GM19395 (cell line): ENCODE measurements around the gene MZT1.
A peak's percentile ranks its signal among the peaks of the same experiment; 100 is the strongest.
"Not testable (repeated sequence)": the region's sequence is repeated elsewhere in the genome, so short reads cannot be mapped to it uniquely, and the experiment has no call there.

ENCODE experiments used
- ATAC-seq: cut with Tn5 transposase; IDR thresholded peaks from one replicate; pipeline ENCODE4 v1.9.1; 2021; ENCODE audit warnings: mild to moderate bottlenecking, moderate library complexity; ENCODE audit not compliant: unreplicated experiment

The MZT1 gene

GRCh38 chr13:72727417-72728289 is at the start of gene MZT1, which contains the start of gene BORA:
TSS of gene MZT1 (minus strand) at chr13:72727629. CDS start at chr13:72727602, 27 bp downstream.
TSS of gene BORA (plus strand) at chr13:72727923. CDS start at chr13:72728941, 1,018 bp downstream.
- peak; percentile 93 for ATAC-seq

GRCh38 chr13:72774019-72774418 is 46.6 kb upstream of the MZT1 start:
- ATAC-seq, result no peak

DNA sequence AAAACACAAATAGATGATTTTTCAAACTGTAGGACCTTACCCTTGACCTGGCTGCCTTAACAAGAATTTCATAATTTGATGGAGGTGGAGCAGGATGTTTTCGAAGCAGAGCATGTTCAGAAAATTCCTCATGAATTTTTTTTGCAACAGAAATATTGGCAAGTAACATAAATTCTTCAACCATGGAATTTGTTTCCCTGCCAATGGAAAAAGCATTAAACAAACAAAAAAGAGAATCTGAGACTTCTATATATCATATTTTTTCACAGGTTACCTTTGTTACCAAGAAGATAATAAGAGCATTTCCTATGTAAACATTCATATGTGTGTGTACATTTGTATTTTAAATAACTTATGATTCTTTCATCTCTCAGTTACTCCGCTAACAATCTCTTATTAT is 36.0 kb upstream of the MZT1 start:
- no peak for ATAC-seq

- peak; percentile 50 for ATAC-seq
Observed at GRCh38 chr13:72760189-72760588, 32.8 kb upstream of the MZT1 start.

- no peak for ATAC-seq
Observed at GRCh38 chr13:72757792-72758535, 30.5 kb upstream of the MZT1 start.

- no peak for ATAC-seq
Observed at GRCh38 chr13:72754111-72754510, 26.7 kb upstream of the MZT1 start.

- no peak for ATAC-seq
Observed at GRCh38 chr13:72751220-72751619, 23.8 kb upstream of the MZT1 start.

DNA sequence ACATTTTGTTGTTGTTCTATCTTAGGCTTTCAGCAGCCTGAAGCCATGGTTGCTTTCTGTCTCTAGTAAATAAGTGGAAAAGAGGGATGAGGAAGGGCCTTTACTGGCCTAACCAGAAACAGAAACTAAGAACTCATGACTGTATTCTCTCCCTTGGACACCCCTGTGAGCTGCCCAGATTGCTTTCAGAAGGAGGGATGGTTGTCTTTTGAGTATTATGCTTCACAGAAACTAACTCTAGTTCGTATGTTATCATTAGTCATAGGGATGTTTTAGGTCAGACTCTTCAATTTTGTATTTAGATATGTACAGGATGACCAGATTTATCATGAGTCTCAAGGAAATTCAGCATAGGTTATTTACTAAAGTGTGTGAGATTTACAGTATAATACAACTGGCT is 17.8 kb upstream of the MZT1 start:
- ATAC-seq, result no peak

GRCh38 chr13:72740015-72740414 is 12.6 kb upstream of the MZT1 start:
- ATAC-seq, result no peak

GRCh38 chr13:72737033-72737432 is 9.6 kb upstream of the MZT1 start:
- ATAC-seq, result no peak

- no peak for ATAC-seq
Observed at GRCh38 chr13:72728290-72728605, 819 bp upstream of the MZT1 start.

DNA sequence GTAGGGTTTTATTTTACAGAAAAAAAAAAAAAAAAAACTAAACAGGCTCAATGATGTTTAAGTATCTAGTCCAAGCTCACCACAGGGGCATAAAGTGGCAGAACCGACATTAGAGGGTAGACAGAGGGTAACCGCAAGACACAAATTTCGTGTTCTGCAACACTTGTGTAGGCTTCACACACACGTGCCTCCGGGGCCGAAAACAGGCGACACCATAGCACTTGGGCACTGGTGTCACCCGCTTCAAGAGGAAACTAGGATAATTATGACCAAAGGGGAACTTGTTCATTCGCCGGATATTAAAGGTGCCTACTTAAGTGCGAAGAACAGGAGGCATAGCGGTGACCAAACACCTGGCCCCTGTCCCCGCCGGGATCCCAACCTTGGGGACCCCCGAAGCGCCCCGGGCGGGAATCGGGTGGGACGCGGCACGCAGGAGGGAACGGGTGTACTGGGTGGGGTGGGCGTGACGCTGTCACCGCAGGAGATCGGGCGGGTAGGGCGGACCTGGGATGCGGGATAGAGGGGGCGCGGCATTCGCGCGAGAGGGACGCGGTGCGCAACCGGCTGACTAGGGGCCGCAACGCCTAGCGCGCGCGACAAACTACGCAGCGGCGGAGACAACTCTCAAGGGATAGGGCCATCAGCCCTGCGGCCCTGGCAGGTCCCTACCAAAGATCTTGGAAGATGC is 558 bp downstream of the MZT1 start:
- peak; percentile 35 for ATAC-seq

DNA sequence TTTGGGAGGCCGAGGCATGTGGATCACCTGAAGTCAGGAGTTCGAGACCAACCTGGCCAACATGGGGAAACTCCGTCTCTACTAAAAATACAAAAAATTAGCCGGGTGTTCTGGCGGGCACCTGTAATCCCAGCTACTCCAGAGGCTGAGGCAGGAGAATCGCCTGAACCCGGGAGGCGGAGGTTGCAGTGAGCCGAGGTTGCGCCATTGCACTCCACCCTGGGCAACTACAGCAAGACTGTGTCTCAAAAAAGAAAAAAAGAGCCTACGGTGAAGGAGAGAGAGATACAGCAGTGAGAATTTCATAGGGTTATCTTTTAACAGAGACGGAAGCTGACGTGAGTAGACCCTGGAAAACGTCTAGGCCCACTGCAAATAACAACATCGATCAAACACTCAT is 1.2 kb downstream of the MZT1 start:
- not testable (repeated sequence) for ATAC-seq

DNA sequence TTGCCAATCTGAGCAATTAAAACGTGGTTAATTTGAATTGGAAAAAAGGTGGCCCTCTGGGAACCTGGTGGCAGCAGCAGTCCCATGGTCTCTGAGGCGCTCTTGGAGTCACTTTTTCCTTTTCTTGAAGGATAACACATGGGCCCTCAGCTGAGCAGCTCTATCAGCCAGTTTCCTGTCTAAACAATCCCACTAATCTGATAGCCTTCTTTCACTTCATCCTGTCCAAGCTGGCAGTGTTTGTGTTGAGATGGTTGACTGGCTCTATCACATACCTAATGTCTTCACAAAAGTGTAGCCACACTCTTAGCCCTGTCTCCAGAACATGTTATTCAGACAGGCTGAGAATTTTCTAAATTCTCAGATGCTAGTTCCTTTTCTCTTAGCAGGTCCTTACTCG is 10.7 kb downstream of the MZT1 start:
- no peak for ATAC-seq

GRCh38 chr13:72700509-72700908 is 26.9 kb downstream of the MZT1 start:
- ATAC-seq, result no peak

GRCh38 chr13:72698164-72698563 is 29.3 kb downstream of the MZT1 start:
- ATAC-seq, result no peak

DNA sequence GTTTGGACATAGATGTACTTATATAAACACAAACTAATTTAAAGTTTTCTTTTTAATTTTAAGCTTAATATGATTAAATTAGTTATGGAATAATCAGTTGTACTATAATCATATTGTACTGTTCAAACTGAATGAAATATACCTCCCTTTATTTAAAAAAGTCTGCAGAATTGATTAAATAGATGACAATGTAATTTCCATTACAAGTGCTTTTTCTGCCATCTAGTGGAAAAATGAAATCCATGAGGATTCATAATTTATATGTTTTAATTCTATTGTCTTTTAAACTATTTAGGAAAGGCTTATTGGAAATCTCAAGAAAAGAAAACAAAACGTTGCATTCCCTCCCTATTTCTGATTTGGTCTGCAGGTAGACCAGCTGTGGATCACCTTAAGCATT is 30.9 kb downstream of the MZT1 start:
- no peak for ATAC-seq

DNA sequence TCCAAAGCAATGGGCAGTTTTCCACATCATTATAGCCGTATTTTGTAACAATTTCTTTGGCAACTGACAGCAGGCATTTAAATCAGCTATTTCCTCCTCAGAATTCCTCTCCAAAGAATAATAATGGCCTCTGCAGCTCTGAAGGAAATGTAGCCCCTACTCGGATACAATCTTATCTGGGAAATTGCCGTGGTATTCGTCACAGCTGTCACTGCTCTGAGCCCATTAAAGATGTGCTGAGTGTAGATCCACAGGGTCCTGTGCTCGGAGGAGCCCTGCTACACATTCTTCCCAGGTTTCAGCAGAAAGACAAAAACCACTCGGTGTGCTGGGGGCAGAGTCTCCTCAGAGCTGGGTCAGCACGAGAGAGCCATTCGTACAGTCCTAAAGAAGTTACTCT is 33.1 kb downstream of the MZT1 start:
- no peak for ATAC-seq

GRCh38 chr13:72693832-72694231 is 33.6 kb downstream of the MZT1 start:
- ATAC-seq, result no peak

- ATAC-seq, result no peak
Observed at GRCh38 chr13:72692884-72693514, 34.4 kb downstream of the MZT1 start.

DNA sequence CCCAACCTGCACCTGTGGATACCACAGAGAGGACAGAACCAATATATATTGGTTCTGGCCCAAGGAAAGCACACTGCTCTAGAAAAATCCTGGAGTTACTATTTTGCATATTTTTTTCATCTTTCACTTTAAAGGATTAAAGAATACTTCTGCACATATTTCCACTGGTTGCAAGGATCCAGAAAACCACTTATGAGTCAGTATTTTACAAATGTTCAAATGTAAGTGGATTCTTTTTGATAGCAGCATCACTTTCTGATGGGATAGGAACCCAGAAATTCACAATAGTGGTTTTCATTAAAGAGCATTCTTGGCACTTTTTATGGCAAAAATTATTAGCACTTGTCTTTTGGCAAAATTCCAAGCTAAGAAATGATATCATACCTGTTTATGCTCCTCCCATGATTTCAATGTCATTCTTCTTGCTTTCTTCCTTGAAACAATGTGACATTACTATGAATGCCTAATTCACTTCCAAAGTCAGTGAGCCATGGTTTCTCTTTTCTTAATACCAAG is 38.2 kb downstream of the MZT1 start:
- no peak for ATAC-seq
